MM.1S (cell line): Measurements from ENCODE around the gene OGT.

Experiments
- EZH2 ChIP-seq: fragments of 300-600 bp; sonication (generic); optimal IDR thresholded peaks from 2 replicates; pipeline ENCODE3; 2017; ENCODE audit warnings: low read depth, mild to moderate bottlenecking, antibody characterized with exemption, low read length, mixed read lengths
- TF ChIP-seq, protein P1 (sequence below): fragments of 300-600 bp; sonication (generic); IDR thresholded peaks from 2 replicates; pipeline ENCODE4 v1.5.1; 2016; ENCODE audit warnings: antibody characterized with exemption, low read length, mixed read lengths

DNA sequence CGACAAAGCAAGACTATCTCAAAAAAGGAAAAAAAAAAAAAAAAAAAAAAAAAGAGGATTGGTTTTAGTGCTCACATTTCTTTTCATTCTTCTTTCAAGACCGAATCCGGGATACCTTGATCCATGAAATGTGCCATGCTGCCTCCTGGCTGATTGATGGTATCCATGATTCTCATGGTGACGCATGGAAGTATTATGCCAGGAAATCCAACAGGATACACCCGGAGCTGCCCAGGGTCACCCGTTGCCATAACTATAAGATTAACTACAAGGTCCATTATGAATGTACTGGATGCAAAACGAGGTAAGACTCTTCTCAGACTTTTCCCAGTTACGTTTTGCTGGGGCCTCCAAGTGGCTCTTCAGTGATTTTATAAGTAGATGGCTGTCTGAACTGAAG lies 79.4 kb downstream of the OGT start:
- TF ChIP-seq, protein P1, sequence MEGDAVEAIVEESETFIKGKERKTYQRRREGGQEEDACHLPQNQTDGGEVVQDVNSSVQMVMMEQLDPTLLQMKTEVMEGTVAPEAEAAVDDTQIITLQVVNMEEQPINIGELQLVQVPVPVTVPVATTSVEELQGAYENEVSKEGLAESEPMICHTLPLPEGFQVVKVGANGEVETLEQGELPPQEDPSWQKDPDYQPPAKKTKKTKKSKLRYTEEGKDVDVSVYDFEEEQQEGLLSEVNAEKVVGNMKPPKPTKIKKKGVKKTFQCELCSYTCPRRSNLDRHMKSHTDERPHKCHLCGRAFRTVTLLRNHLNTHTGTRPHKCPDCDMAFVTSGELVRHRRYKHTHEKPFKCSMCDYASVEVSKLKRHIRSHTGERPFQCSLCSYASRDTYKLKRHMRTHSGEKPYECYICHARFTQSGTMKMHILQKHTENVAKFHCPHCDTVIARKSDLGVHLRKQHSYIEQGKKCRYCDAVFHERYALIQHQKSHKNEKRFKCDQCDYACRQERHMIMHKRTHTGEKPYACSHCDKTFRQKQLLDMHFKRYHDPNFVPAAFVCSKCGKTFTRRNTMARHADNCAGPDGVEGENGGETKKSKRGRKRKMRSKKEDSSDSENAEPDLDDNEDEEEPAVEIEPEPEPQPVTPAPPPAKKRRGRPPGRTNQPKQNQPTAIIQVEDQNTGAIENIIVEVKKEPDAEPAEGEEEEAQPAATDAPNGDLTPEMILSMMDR, result no peak
- no peak for TF ChIP-seq EZH2
